K562 (cell line): ENCODE data around the gene HPCAL1. TPM values are rescaled to one million over a fixed set of nuclear protein-coding genes. Genes with fewer than 3 reads are reported as not detected.

Experiments used
- ATF1 ChIP-seq, 2 experiments: fragments of 450-650 bp in 1 of 2; IDR thresholded peaks; 2 replicates each; pipeline ENCODE4 v1.6.1; 2016; ENCODE audit warnings: missing compliant biosample characterization in 1 of 2, missing genetic modification characterization in 1 of 2
- CBFA2T3 ChIP-seq: fragments of 450-650 bp; IDR thresholded peaks from 2 replicates; pipeline ENCODE4 v1.6.1; 2017
- CHD2 ChIP-seq: IDR thresholded peaks from 2 replicates; pipeline ENCODE4 v1.6.1; 2011; ENCODE audit warnings: low read depth, low read length
- ESRRA ChIP-seq: fragments of 450-650 bp; IDR thresholded peaks from 2 replicates; pipeline ENCODE4 v1.6.1; 2014; ENCODE audit warnings: low read depth, mild to moderate bottlenecking, moderate library complexity, borderline replicate concordance
- FIP1L1 ChIP-seq: fragments of 200-400 bp; formaldehyde crosslinking; IDR thresholded peaks from 2 replicates; pipeline ENCODE4 v1.6.1; 2018; ENCODE audit warnings: mild to moderate bottlenecking, low read depth, low read length; ENCODE audit not compliant: poor library complexity, severe bottlenecking
- FOXM1 ChIP-seq, 2 experiments: fragments of 450-650 bp in 1 of 2; sonication (generic) in 1 of 2; formaldehyde crosslinking in 1 of 2; IDR thresholded peaks; 2 replicates each; pipeline versions ENCODE4 v1.6.1 to v1.9.0; 2017 to 2022; ENCODE audit warnings: low read depth in 2 of 2, mild to moderate bottlenecking in 2 of 2, missing genetic modification reagents in 1 of 2, moderate library complexity in 1 of 2
- GATA2 ChIP-seq: sonication (generic); formaldehyde crosslinking; IDR thresholded peaks from 2 replicates; pipeline ENCODE4 v1.4.0; 2020; ENCODE audit warnings: mild to moderate bottlenecking, missing genetic modification reagents
- L3MBTL2 ChIP-seq: fragments of 450-650 bp; IDR thresholded peaks from 2 replicates; pipeline ENCODE4 v1.6.1; 2016; ENCODE audit warnings: mild to moderate bottlenecking, moderate library complexity
- NCOA4 ChIP-seq: fragments of 450-650 bp; IDR thresholded peaks from 2 replicates; pipeline ENCODE4 v1.6.1; 2018; ENCODE audit warnings: mild to moderate bottlenecking; ENCODE audit not compliant: partially characterized antibody
- NFATC3 ChIP-seq: fragments of 450-650 bp; IDR thresholded peaks from 2 replicates; pipeline ENCODE4 v1.6.1; 2017; ENCODE audit warnings: mild to moderate bottlenecking
- RBBP5 ChIP-seq: fragments of 200-600 bp; sonication (generic); IDR thresholded peaks from 2 replicates; pipeline ENCODE4 v1.6.1; 2012; ENCODE audit warnings: borderline replicate concordance, mild to moderate bottlenecking, low read length, control low read depth, inconsistent platforms; ENCODE audit not compliant: insufficient read depth, poor library complexity, severe bottlenecking
- SMC3 ChIP-seq: conservative IDR thresholded peaks from 2 replicates; pipeline ENCODE4 v1.6.1; 2011; ENCODE audit warnings: low read depth, low read length, improper control_type of control experiment; ENCODE audit not compliant: insufficient read depth
- SREBF2 ChIP-seq: sonication (generic); formaldehyde crosslinking; IDR thresholded peaks from 2 replicates; pipeline ENCODE4 v1.4.0; 2020; ENCODE audit warnings: mild to moderate bottlenecking, missing genetic modification reagents
- TAF7 ChIP-seq: fragments of 450-650 bp; IDR thresholded peaks from 2 replicates; pipeline ENCODE4 v1.6.1; 2016; ENCODE audit warnings: missing genetic modification characterization, missing compliant biosample characterization
- TEAD4 ChIP-seq, 2 experiments: sonication (generic) in 1 of 2; formaldehyde crosslinking in 1 of 2; IDR thresholded peaks; 2 replicates each; pipeline versions ENCODE4 v1.6.1 to v1.8.0; 2012 to 2022; ENCODE audit warnings: borderline replicate concordance in 1 of 2, inconsistent platforms in 1 of 2, low read length in 1 of 2, mild to moderate bottlenecking in 1 of 2, missing genetic modification reagents in 1 of 2
- TSC22D4 ChIP-seq: fragments of 450-650 bp; IDR thresholded peaks from 2 replicates; pipeline ENCODE4 v1.6.1; 2016; ENCODE audit warnings: missing genetic modification characterization, missing biosample characterization, control low read depth
- U2AF1 ChIP-seq: fragments of 200-400 bp; formaldehyde crosslinking; optimal IDR thresholded peaks from 2 replicates; pipeline ENCODE3; 2017; ENCODE audit warnings: mild to moderate bottlenecking, low read depth, low read length, moderate library complexity
- XRCC5 ChIP-seq: fragments of 200-400 bp; formaldehyde crosslinking; IDR thresholded peaks from 2 replicates; pipeline ENCODE4 v1.6.1; 2017; ENCODE audit warnings: low read depth, mild to moderate bottlenecking, low read length
- polyA plus RNA-seq, 8 experiments: library from polyadenylated mRNA; depleted of rRNA in 4 of 8; stranded (reverse) in 5 of 8; unstranded in 3 of 8; fragments of >200 nt; fragmentation: Nextera tagmentation in 2 of 8; fragmentation: Illumina TruSeq in 1 of 8; extraction: Ambion mirVana in 2 of 8; extraction: Trizol in 1 of 8; gene quantifications; 2 replicates each; pipeline versions ENCODE4 v1.2.1 to v1.2.3, GENCODE V29; 2011 to 2014; ENCODE audit warnings: inconsistent platforms in 1 of 8, missing spikeins in 1 of 8
- total RNA-seq, 7 experiments: library from RNA; depleted of rRNA in 6 of 7; stranded (reverse); fragments of >200 nt in 6 of 7; fragmentation: Illumina TruSeq in 2 of 7; extraction: Trizol in 2 of 7; gene quantifications; 2 replicates each; pipeline versions ENCODE4 v1.2.1 to v1.2.3, GENCODE V29; 2011 to 2021; ENCODE audit warnings: low replicate concordance in 1 of 7
- TF ChIP-seq, protein P1 (sequence below), 2 experiments: fragments of 450-650 bp; conservative IDR thresholded peaks; 2 replicates each; pipeline ENCODE4 v1.6.1; 2017; ENCODE audit warnings: mild to moderate bottlenecking in 2 of 2, moderate library complexity in 2 of 2
- TF ChIP-seq, protein P2 (sequence below): fragments of 450-650 bp; IDR thresholded peaks from 2 replicates; pipeline ENCODE4 v1.6.1; 2016; ENCODE audit warnings: borderline replicate concordance
- TF ChIP-seq, protein P3 (sequence below): fragments of 250-450 bp; sonication (Bioruptor Pico); IDR thresholded peaks from 2 replicates; pipeline ENCODE4 v1.8.0; 2022; ENCODE audit warnings: moderate library complexity, mild to moderate bottlenecking, inconsistent platforms
- TF ChIP-seq, protein P4 (sequence below): sonication (generic); formaldehyde crosslinking; IDR thresholded peaks from 2 replicates; pipeline ENCODE4 v1.8.0; 2022; ENCODE audit warnings: mild to moderate bottlenecking, missing genetic modification reagents, borderline replicate concordance

HPCAL1 gene
- total and polyA plus RNA-seq, 9 of the 15 experiments (the other 6 are each of a cell fraction or from before 2014, with no cell fraction given), result 2.7 to 65.5 (median 23.9) TPM

DNA sequence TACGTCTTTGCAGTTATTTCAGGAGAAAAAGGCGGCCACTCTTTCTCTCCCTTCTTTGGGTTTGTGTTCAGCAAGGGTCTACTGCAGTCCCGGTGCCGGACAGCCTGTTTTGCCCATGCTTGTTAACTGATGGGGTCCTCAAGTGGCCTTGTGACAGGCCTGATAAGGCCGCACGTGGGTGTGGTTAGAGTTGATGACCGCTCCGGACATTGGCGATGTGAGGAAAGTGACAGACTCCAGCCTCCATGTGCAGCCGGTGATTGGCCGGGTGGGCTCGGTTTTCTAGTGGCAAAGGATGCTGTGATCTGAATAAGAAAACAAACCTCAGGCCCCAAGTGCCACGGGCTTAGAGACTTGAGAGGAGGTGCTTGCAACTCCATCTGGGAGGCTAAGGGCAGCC is 15.6 kb downstream of the HPCAL1 start (continued):
- TF ChIP-seq, protein P1, sequence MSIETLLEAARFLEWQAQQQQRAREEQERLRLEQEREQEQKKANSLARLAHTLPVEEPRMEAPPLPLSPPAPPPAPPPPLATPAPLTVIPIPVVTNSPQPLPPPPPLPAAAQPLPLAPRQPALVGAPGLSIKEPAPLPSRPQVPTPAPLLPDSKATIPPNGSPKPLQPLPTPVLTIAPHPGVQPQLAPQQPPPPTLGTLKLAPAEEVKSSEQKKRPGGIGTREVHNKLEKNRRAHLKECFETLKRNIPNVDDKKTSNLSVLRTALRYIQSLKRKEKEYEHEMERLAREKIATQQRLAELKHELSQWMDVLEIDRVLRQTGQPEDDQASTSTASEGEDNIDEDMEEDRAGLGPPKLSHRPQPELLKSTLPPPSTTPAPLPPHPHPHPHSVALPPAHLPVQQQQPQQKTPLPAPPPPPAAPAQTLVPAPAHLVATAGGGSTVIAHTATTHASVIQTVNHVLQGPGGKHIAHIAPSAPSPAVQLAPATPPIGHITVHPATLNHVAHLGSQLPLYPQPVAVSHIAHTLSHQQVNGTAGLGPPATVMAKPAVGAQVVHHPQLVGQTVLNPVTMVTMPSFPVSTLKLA (conservative IDR thresholded peaks at IDR 0.05), result peak; percentile 77 to 81
- TF ChIP-seq TSC22D4 (tag) (no peak), TAF7 (no peak), FIP1L1 (no peak), NCOA4 (no peak), RBBP5 (no peak), SMC3 (no peak), FOXM1 (IDR thresholded peaks at IDR 0.05; ENCODE audit: low read depth) (no peak), FOXM1 (CRISPR knock-in tag; IDR thresholded peaks at IDR 0.05; ENCODE audit: low read depth) (no peak), NFATC3 (no peak), GATA2 (CRISPR knock-in tag) (0 out of 2 replicates have a peak, but pooled peaks have one; percentile 15), ATF1 (CRISPR knock-in tag; IDR thresholded peaks at IDR 0.05) (no peak), ATF1 (tag; IDR thresholded peaks at IDR 0.05) (no peak), CBFA2T3 (peak; percentile 64), TEAD4 (IDR thresholded peaks at IDR 0.05; ENCODE audit: low read length) (peak; percentile 39; the same call in 1 of the 2 replicates), TEAD4 (CRISPR knock-in tag; IDR thresholded peaks at IDR 0.05; ENCODE audit: borderline replicate concordance) (no peak), SREBF2 (CRISPR knock-in tag) (no peak), L3MBTL2 (peak; percentile 82), CHD2 (no peak), XRCC5 (no peak), ESRRA (peak; percentile 58; the same call in 1 of the 2 replicates), U2AF1 (no peak)
- TF ChIP-seq, protein P2, sequence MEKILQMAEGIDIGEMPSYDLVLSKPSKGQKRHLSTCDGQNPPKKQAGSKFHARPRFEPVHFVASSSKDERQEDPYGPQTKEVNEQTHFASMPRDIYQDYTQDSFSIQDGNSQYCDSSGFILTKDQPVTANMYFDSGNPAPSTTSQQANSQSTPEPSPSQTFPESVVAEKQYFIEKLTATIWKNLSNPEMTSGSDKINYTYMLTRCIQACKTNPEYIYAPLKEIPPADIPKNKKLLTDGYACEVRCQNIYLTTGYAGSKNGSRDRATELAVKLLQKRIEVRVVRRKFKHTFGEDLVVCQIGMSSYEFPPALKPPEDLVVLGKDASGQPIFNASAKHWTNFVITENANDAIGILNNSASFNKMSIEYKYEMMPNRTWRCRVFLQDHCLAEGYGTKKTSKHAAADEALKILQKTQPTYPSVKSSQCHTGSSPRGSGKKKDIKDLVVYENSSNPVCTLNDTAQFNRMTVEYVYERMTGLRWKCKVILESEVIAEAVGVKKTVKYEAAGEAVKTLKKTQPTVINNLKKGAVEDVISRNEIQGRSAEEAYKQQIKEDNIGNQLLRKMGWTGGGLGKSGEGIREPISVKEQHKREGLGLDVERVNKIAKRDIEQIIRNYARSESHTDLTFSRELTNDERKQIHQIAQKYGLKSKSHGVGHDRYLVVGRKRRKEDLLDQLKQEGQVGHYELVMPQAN, result no peak
- TF ChIP-seq, protein P3, sequence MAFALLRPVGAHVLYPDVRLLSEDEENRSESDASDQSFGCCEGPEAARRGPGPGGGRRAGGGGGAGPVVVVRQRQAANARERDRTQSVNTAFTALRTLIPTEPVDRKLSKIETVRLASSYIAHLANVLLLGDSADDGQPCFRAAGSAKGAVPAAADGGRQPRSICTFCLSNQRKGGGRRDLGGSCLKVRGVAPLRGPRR, result no peak
- TF ChIP-seq, protein P4, sequence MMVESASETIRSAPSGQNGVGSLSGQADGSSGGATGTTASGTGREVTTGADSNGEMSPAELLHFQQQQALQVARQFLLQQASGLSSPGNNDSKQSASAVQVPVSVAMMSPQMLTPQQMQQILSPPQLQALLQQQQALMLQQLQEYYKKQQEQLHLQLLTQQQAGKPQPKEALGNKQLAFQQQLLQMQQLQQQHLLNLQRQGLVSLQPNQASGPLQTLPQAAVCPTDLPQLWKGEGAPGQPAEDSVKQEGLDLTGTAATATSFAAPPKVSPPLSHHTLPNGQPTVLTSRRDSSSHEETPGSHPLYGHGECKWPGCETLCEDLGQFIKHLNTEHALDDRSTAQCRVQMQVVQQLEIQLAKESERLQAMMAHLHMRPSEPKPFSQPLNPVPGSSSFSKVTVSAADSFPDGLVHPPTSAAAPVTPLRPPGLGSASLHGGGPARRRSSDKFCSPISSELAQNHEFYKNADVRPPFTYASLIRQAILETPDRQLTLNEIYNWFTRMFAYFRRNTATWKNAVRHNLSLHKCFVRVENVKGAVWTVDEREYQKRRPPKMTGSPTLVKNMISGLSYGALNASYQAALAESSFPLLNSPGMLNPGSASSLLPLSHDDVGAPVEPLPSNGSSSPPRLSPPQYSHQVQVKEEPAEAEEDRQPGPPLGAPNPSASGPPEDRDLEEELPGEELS, result no peak
